Esophagus squamous epithelium (tissue), 5 donors: ENCODE data around the gene TFF2. TPM values are rescaled to one million over a fixed set of nuclear protein-coding genes. Genes with fewer than 3 reads are reported as not detected.

Experiments used
- DNase-seq: peaks from one replicate; lab custom pipeline; 2025; lab: John Stamatoyannopoulos, UW
- H3K27ac ChIP-seq, 4 donors: fragments of 200-600 bp; sonication (generic); one replicate each; pipeline ENCODE4 v1.5.1; 2016 to 2019; ENCODE audit warnings: mild to moderate bottlenecking in 1 of 4
- H3K27me3 ChIP-seq, 4 donors: fragments of 200-600 bp; sonication (generic); 1 replicate in 3 of 4; 2 replicates in 1 of 4; pipeline versions ENCODE4 v1.5.1 to v1.6.0; 2017 to 2021; ENCODE audit warnings: antibody characterized with exemption in 1 of 4
- H3K36me3 ChIP-seq, 3 donors: fragments of 200-600 bp; sonication (generic); one replicate each; pipeline ENCODE4 v1.5.1; 2016 to 2019
- H3K4me1 ChIP-seq, 3 donors: fragments of 200-600 bp; sonication (generic); one replicate each; pipeline ENCODE4 v1.5.1; 2017 to 2019
- H3K4me3 ChIP-seq, 4 donors: fragments of 200-600 bp; sonication (generic); 1 replicate in 3 of 4; 2 replicates in 1 of 4; pipeline ENCODE4 v1.5.1; 2016 to 2019; ENCODE audit warnings: mild to moderate bottlenecking in 2 of 4, moderate library complexity in 1 of 4
- H3K9me3 ChIP-seq, 3 donors: fragments of 200-600 bp; sonication (generic); one replicate each; pipeline ENCODE4 v1.5.1; 2016 to 2019
- CTCF ChIP-seq, 6 experiments: fragments of 450-650 bp in 4 of 6; fragments of 200-600 bp in 2 of 6; sonication (generic) in 2 of 6; IDR thresholded peaks; one replicate each; pipeline ENCODE4 v1.5.1; 2016 to 2019; ENCODE audit warnings: antibody characterized with exemption in 6 of 6, mild to moderate bottlenecking in 4 of 6, moderate library complexity in 4 of 6
- POLR2A ChIP-seq, 4 donors: fragments of 450-650 bp; IDR thresholded peaks; one replicate each; pipeline ENCODE4 v1.6.1; 2017; ENCODE audit warnings: antibody characterized with exemption in 4 of 4, mild to moderate bottlenecking in 4 of 4, moderate library complexity in 3 of 4
- WGBS, 2 donors: methylation state at CpG; one replicate each; pipeline ENCODE4 v1.1.5; 2018; 5-methylcytosine and 5-hydroxymethylcytosine counted together
- intact Hi-C: fragments of 100-400 bp; cut with DNase I; formaldehyde crosslinking; loops from one replicate; pipeline ENCODE4 v1.15.0; 2022
- total RNA-seq, 4 donors: library from RNA; depleted of rRNA; stranded (reverse); fragments of >200 nt; gene quantifications; one replicate each; pipeline ENCODE4 v1.1.0, GENCODE V29; 2016
- donor health status: DM: yes; HTN: yes; CAD: no.

Gene TFF2
- total RNA-seq: 1 to 10 TPM in 1 of 4 donors, not detected in 3; 1.7 TPM

DNA sequence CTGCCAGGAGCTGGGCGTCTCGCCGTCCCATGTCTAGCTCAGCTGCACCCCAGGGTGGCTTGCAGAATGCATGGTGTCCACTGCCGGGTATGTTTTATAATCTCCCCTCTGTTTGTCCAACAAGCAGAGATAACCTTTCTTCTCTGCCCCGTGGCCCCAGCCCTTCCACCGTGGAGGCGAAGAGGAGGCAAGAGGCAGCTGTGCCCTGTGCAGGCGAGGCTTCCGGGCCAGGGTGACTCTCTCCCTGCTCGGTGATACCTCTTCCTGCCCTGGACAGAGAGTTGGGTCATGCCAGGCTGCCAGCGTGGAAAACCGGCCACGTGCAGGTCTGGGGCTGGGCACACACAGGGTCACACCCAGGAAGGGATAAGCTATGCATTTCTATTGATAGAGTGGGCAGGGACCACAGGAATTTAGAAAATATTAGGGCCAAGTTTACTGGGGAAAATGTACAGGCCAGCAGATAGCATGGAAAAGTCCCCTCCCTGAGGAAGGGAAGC lies at the start of gene TFF2:
TFF2 (minus strand) TSS at position 68 of the 500 bp plus-strand sequence; CDS start at position 31, 37 bp downstream.
- TF ChIP-seq CTCF (IDR thresholded peaks at IDR 0.05): no peak
- TF ChIP-seq POLR2A (IDR thresholded peaks at IDR 0.05): no peak
- Histone ChIP-seq H3K27ac (no peak within 1 kb of the TSS), H3K4me1 (no peaks in the 10 kb centered on the region), H3K4me3 (no peak within 1 kb of the TSS), H3K36me3 (no peaks in the 10 kb centered on the region), H3K27me3 (peaks cover 0 to 35% (median 0%) of the 10 kb centered on the region in 4 donors), H3K9me3 (peaks cover 0 to 11% (median 8%) of the 10 kb centered on the region in 3 donors)
- intact Hi-C loops: no loop called here
- no peak for DNase-seq
- WGBS, 2 donors: 63 to 89% methylated on average over 3 to 4 of the region's 13 CpGs

DNA sequence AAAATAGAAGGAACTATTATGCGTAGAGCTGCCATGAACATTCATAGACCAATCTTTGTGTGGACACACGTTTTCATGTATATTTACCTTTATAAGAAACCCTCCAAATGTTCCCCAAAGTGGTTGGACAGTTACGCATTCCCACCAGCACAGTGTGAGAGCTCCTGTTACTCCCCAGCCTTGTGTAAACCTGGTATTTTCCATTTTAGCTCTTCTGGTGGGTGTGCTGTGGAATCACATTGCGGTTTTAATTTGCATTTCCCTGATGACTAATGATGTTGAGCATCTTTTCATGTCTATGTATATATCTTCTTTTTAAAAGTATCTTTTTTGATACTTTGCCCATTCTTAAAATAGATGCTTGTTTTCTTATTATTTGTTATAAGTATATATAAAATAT lies 49.7 kb upstream of the TFF2 start:
- no peak for DNase-seq
- H3K27ac ChIP-seq: no peak overlapping the region
- no peak overlapping the region for H3K4me3 ChIP-seq
- no peak for TF ChIP-seq POLR2A (IDR thresholded peaks at IDR 0.05)
- TF ChIP-seq CTCF (IDR thresholded peaks at IDR 0.05): no peak
- no peaks in the 10 kb centered on the region for H3K36me3 ChIP-seq
- intact Hi-C loops: no loop called here
- no peaks in the 10 kb centered on the region for H3K4me1 ChIP-seq
- WGBS, 2 donors: 56 to 65% methylated on average over 4 of the region's 4 CpGs
- no peaks in the 10 kb centered on the region for H3K9me3 ChIP-seq
- H3K27me3 ChIP-seq: peaks cover 0 to 3% (median 0%) of the 10 kb centered on the region in 4 donors

DNA sequence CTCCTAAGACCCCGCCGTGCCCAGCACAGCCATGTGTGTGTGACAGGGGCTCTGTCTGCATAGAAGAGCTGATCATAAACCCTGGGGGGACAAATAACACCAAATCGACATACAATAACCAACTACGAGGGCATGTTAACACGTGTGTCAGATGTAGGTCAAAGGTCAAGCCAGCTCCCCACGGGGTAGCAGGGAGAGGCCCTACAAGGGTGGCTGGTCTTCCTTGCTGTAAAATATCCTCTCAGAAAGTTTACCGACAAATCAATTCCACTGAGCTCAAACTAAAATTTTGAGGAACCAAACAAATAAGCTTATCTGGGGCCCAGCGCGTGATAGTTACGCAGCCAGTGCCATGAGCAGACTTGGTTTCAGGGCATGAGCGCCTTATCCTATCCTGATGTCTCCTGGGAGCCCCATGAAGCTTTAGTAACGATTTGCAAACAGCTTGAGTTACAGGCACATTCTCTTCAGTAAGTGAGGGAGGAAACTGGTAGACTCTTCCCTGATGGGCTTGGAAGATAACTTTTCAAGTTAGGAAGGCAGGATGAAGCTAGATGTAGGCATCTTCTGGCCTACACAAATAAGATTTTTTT lies 47.7 kb upstream of the TFF2 start:
- 76 to 88% methylated on average over 6 to 12 of the region's 12 CpGs for WGBS, 2 donors
- TF ChIP-seq CTCF (IDR thresholded peaks at IDR 0.05) (no peak), POLR2A (IDR thresholded peaks at IDR 0.05) (no peak)
- intact Hi-C loops: no loop called here

GRCh38 chr21:42397746-42398394 lies 47.1 kb upstream of the TFF2 start:
- 80 to 82% methylated on average over 13 of the region's 14 CpGs for WGBS, 2 donors
- no peak for DNase-seq
- Histone ChIP-seq H3K4me1 (no peaks in the 10 kb centered on the region), H3K4me3 (no peak overlapping the region), H3K27me3 (peaks cover 0 to 7% (median 0%) of the 10 kb centered on the region in 4 donors), H3K27ac (no peak overlapping the region), H3K36me3 (no peaks in the 10 kb centered on the region), H3K9me3 (no peaks in the 10 kb centered on the region)
- no peak for TF ChIP-seq CTCF (IDR thresholded peaks at IDR 0.05)
- no peak for TF ChIP-seq POLR2A (IDR thresholded peaks at IDR 0.05)
- intact Hi-C loops: no loop called here

More for the DNA sequence above, 47.7 kb upstream of the TFF2 start:
- no peak for DNase-seq
- Histone ChIP-seq H3K4me1 (no peaks in the 10 kb centered on the region), H3K36me3 (no peaks in the 10 kb centered on the region), H3K4me3 (no peak overlapping the region), H3K27me3 (peaks cover 0 to 3% (median 0%) of the 10 kb centered on the region in 4 donors), H3K9me3 (no peaks in the 10 kb centered on the region), H3K27ac (no peak overlapping the region)
